ENCODE data around the gene MC1R. TPM values are rescaled to one million over a fixed set of nuclear protein-coding genes. Genes with fewer than 3 reads are reported as not detected.

The MC1R gene
- total RNA-seq, 1 donor from 2014 or later, result 9.2 TPM

- H3K27ac Mint-ChIP-seq (ENCODE audit: unreplicated experiment), result no peak overlapping the region
- no peak overlapping the region for H3K4me3 ChIP-seq (ENCODE audit: insufficient read depth, low read depth, low read length)
- TF ChIP-seq EZH2 (IDR thresholded peaks at IDR 0.05; ENCODE audit: insufficient read depth, low read length) (no peak), CTCF (IDR thresholded peaks at IDR 0.05; ENCODE audit: insufficient read depth, low read depth, low read length) (no peak)
- H3K4me1 Mint-ChIP-seq (ENCODE audit: low read depth, unreplicated experiment), result peaks cover 2% of the 10 kb centered on the region
- FAIRE-seq (no peak), DNase-seq (ENCODE audit: low read depth) (no peak)
- no peaks in the 10 kb centered on the region for H3K27me3 ChIP-seq (ENCODE audit: insufficient read depth, low read length)
- H3K9ac ChIP-seq (ENCODE audit: low read length), result no peak overlapping the region
- no peaks in the 10 kb centered on the region for H3K4me1 ChIP-seq (ENCODE audit: insufficient read depth, low read length)
- H2AFZ ChIP-seq (ENCODE audit: low read depth, low read length), result no peak overlapping the region
- no peaks in the 10 kb centered on the region for H3K9me3 Mint-ChIP-seq (ENCODE audit: unreplicated experiment)
- peaks cover 81% of the 10 kb centered on the region for H4K20me1 ChIP-seq (ENCODE audit: insufficient read depth, low read length)
- peaks cover 80% of the 10 kb centered on the region for H3K79me2 ChIP-seq (ENCODE audit: insufficient read depth, low read length)
- peaks cover 45% of the 10 kb centered on the region for H3K36me3 ChIP-seq (ENCODE audit: insufficient read depth, low read length)
- no peak overlapping the region for H3K27ac ChIP-seq (ENCODE audit: low read depth, low read length)
- no peak overlapping the region for H3K4me3 Mint-ChIP-seq (ENCODE audit: unreplicated experiment)
- H3K9me3 ChIP-seq (ENCODE audit: insufficient read depth, low read depth, low read length), result no peaks in the 10 kb centered on the region
- peaks cover 23% of the 10 kb centered on the region for H3K36me3 Mint-ChIP-seq (ENCODE audit: low read depth, unreplicated experiment)
- H3K27me3 Mint-ChIP-seq (ENCODE audit: low read depth, unreplicated experiment), result no peaks in the 10 kb centered on the region
- H3K4me2 ChIP-seq (ENCODE audit: low read length), result no peak overlapping the region
These were observed 37.3 kb upstream of the MC1R start for GRCh38 chr16:89881368-89881730.

- FAIRE-seq (no peak), DNase-seq (ENCODE audit: low read depth) (no peak)
- Histone ChIP-seq H3K4me1 (ENCODE audit: insufficient read depth, low read length) (no peaks in the 10 kb centered on the region), H3K9ac (ENCODE audit: low read length) (no peak overlapping the region), H3K36me3 (ENCODE audit: insufficient read depth, low read length) (peaks cover 50% of the 10 kb centered on the region), H3K4me2 (ENCODE audit: low read length) (no peak overlapping the region), H3K27me3 (ENCODE audit: insufficient read depth, low read length) (no peaks in the 10 kb centered on the region), H3K9me3 (ENCODE audit: insufficient read depth, low read depth, low read length) (no peaks in the 10 kb centered on the region), H2AFZ (ENCODE audit: low read depth, low read length) (no peak overlapping the region), H3K79me2 (ENCODE audit: insufficient read depth, low read length) (peaks cover 58% of the 10 kb centered on the region), H3K27ac (ENCODE audit: low read depth, low read length) (no peak overlapping the region), H4K20me1 (ENCODE audit: insufficient read depth, low read length) (peaks cover 76% of the 10 kb centered on the region), H3K4me3 (ENCODE audit: insufficient read depth, low read depth, low read length) (no peak overlapping the region)
- Mint-ChIP-seq H3K4me1 (ENCODE audit: low read depth, unreplicated experiment) (peaks cover 2% of the 10 kb centered on the region), H3K36me3 (ENCODE audit: low read depth, unreplicated experiment) (peaks cover 29% of the 10 kb centered on the region), H3K4me3 (ENCODE audit: unreplicated experiment) (peak overlapping the region; percentile 30), H3K27ac (ENCODE audit: unreplicated experiment) (no peak overlapping the region), H3K9me3 (ENCODE audit: unreplicated experiment) (no peaks in the 10 kb centered on the region), H3K27me3 (ENCODE audit: low read depth, unreplicated experiment) (no peaks in the 10 kb centered on the region)
- TF ChIP-seq EZH2 (IDR thresholded peaks at IDR 0.05; ENCODE audit: insufficient read depth, low read length) (no peak), CTCF (IDR thresholded peaks at IDR 0.05; ENCODE audit: insufficient read depth, low read depth, low read length) (no peak)
These were observed 35.2 kb upstream of the MC1R start for GRCh38 chr16:89883346-89884040.

- DNase-seq (ENCODE audit: low read depth) (no peak), FAIRE-seq (no peak)
- Histone ChIP-seq H3K4me1 (ENCODE audit: insufficient read depth, low read length) (no peaks in the 10 kb centered on the region), H3K4me3 (ENCODE audit: insufficient read depth, low read depth, low read length) (no peak overlapping the region), H3K9ac (ENCODE audit: low read length) (no peak overlapping the region), H2AFZ (ENCODE audit: low read depth, low read length) (no peak overlapping the region), H3K36me3 (ENCODE audit: insufficient read depth, low read length) (peaks cover 46% of the 10 kb centered on the region), H3K79me2 (ENCODE audit: insufficient read depth, low read length) (peaks cover 53% of the 10 kb centered on the region), H4K20me1 (ENCODE audit: insufficient read depth, low read length) (peaks cover 71% of the 10 kb centered on the region), H3K27ac (ENCODE audit: low read depth, low read length) (no peak overlapping the region), H3K9me3 (ENCODE audit: insufficient read depth, low read depth, low read length) (no peaks in the 10 kb centered on the region), H3K4me2 (ENCODE audit: low read length) (no peak overlapping the region), H3K27me3 (ENCODE audit: insufficient read depth, low read length) (no peaks in the 10 kb centered on the region)
- no peaks in the 10 kb centered on the region for H3K9me3 Mint-ChIP-seq (ENCODE audit: unreplicated experiment)
- no peak overlapping the region for H3K27ac Mint-ChIP-seq (ENCODE audit: unreplicated experiment)
- H3K4me1 Mint-ChIP-seq (ENCODE audit: low read depth, unreplicated experiment), result peaks cover 2% of the 10 kb centered on the region
- peaks cover 29% of the 10 kb centered on the region for H3K36me3 Mint-ChIP-seq (ENCODE audit: low read depth, unreplicated experiment)
- TF ChIP-seq CTCF (IDR thresholded peaks at IDR 0.05; ENCODE audit: insufficient read depth, low read depth, low read length), result no peak
- TF ChIP-seq EZH2 (IDR thresholded peaks at IDR 0.05; ENCODE audit: insufficient read depth, low read length), result no peak
- H3K27me3 Mint-ChIP-seq (ENCODE audit: low read depth, unreplicated experiment), result no peaks in the 10 kb centered on the region
- H3K4me3 Mint-ChIP-seq (ENCODE audit: unreplicated experiment), result peak overlapping the region; percentile 30
These were observed 34.6 kb upstream of the MC1R start for GRCh38 chr16:89884041-89884421.
